ENCODE results near the gene MIB2. TPM values are rescaled to one million over a fixed set of nuclear protein-coding genes. Genes with fewer than 3 reads are reported as not detected.

The MIB2 gene
- total and polyA plus RNA-seq, 2 donors (not counting 1 experiment from before 2014, with no cell fraction given), result 7.1 to 74.3 TPM

DNA sequence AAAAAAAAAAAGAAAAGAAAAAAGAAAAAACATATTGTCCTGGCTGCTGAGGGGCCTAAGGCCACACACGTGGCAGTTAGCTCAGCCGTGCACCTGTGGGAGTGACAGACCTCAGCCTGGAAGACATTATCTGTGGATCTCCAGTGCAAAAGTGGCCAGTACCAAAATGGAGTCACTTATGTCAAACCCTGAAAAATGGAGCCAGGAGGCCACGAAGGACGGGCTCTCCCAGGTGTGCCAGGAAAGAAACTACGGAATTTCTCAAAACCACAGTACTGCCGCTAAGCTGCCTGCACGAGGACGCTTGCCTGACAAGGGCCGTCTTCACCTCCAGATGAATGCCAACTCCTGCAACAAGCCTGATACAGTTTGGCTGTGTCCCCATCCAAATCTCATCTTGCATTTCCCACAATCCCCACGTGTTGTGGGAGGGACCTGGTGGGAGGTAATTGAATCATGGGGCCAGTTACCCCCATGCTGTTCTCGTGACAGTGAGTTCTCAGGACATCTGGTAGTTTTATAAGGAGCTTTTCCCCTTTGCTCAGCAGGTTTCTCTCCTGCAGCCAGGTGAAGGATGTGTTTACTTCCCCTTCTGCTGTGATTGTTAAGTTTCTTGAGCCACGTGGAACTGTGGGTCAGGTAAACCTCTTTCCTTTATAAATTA, 5.3 kb upstream of the MIB2 start:
- peaks cover 5% of the 10 kb centered on the region for H3K4me1 ChIP-seq (ENCODE audit: control insufficient read depth, extremely low read depth, insufficient read depth, low read length)
- TF ChIP-seq EZH2 (IDR thresholded peaks at IDR 0.05; ENCODE audit: low read length, missing control alignments), result no peak
- TF ChIP-seq, protein P1, sequence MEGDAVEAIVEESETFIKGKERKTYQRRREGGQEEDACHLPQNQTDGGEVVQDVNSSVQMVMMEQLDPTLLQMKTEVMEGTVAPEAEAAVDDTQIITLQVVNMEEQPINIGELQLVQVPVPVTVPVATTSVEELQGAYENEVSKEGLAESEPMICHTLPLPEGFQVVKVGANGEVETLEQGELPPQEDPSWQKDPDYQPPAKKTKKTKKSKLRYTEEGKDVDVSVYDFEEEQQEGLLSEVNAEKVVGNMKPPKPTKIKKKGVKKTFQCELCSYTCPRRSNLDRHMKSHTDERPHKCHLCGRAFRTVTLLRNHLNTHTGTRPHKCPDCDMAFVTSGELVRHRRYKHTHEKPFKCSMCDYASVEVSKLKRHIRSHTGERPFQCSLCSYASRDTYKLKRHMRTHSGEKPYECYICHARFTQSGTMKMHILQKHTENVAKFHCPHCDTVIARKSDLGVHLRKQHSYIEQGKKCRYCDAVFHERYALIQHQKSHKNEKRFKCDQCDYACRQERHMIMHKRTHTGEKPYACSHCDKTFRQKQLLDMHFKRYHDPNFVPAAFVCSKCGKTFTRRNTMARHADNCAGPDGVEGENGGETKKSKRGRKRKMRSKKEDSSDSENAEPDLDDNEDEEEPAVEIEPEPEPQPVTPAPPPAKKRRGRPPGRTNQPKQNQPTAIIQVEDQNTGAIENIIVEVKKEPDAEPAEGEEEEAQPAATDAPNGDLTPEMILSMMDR (conservative IDR thresholded peaks at IDR 0.05 in 1 of 2, IDR thresholded peaks at IDR 0.05 in 1 of 2; ENCODE audit: low read depth in 1 of 2, low read length in 2 of 2), result no peak
- no peaks in the 10 kb centered on the region for H4K20me1 ChIP-seq (ENCODE audit: control insufficient read depth, extremely low read depth, insufficient read depth, low read length)
- no peak overlapping the region for H3K4me3 ChIP-seq (replicated peaks in 1 of 4; ENCODE audit: control extremely low read depth in 1 of 4, insufficient read depth in 1 of 4, low read depth in 3 of 4, low read length in 4 of 4)
- no peaks in the 10 kb centered on the region for H3K27me3 ChIP-seq (ENCODE audit: control insufficient read depth, insufficient read depth, low read length)
- H3K4me2 ChIP-seq (ENCODE audit: extremely low read depth, insufficient read depth, low read length), result no peak overlapping the region
- no peak overlapping the region for H3K27ac ChIP-seq (ENCODE audit: insufficient read depth, low read length)
- H2AFZ ChIP-seq (ENCODE audit: low read length), result no peak overlapping the region
- H3K9ac ChIP-seq (ENCODE audit: insufficient read depth, low read length), result no peak overlapping the region
- no peak for DNase-seq (ENCODE audit: low read depth in 2 of 2)
- H3K9me3 ChIP-seq (ENCODE audit: control insufficient read depth, insufficient read depth, low read depth, low read length), result no peaks in the 10 kb centered on the region
- H3K36me3 ChIP-seq (ENCODE audit: control insufficient read depth, insufficient read depth, low read length), result no peaks in the 10 kb centered on the region
- H3K79me2 ChIP-seq (ENCODE audit: control insufficient read depth, insufficient read depth, low read length), result peaks cover 8% of the 10 kb centered on the region

DNA sequence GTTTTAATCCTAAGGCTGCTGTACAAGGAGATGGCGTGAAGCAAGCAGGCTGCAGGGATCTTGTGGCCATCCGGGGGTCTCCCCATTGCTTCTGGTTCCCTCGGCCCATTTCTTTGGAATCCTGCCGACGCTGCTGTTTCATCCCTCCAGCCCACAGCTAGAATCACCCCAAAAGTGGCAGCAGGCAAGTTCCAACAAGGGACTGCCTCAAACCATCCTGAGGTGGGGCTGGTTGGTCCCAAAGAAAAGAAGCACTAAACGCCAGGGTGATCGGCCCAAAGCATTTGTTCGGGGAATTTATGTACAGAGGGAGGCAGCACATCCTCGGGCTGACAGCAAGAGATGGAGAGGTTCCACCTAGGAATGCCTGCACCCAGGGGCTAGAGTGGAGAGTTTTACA, 4.5 kb upstream of the MIB2 start:
- H3K9me3 ChIP-seq (ENCODE audit: control insufficient read depth, insufficient read depth, low read depth, low read length), result no peaks in the 10 kb centered on the region
- peaks cover 5% of the 10 kb centered on the region for H3K4me1 ChIP-seq (ENCODE audit: control insufficient read depth, extremely low read depth, insufficient read depth, low read length)
- H3K27ac ChIP-seq (ENCODE audit: insufficient read depth, low read length), result no peak overlapping the region
- H3K4me3 ChIP-seq (replicated peaks in 1 of 4; ENCODE audit: control extremely low read depth in 1 of 4, insufficient read depth in 1 of 4, low read depth in 3 of 4, low read length in 4 of 4), result peak overlapping the region in 1 of 4 experiments; percentile 27
- no peaks in the 10 kb centered on the region for H4K20me1 ChIP-seq (ENCODE audit: control insufficient read depth, extremely low read depth, insufficient read depth, low read length)
- TF ChIP-seq, protein P1 (conservative IDR thresholded peaks at IDR 0.05 in 1 of 2, IDR thresholded peaks at IDR 0.05 in 1 of 2; ENCODE audit: low read depth in 1 of 2, low read length in 2 of 2), result no peak
- TF ChIP-seq EZH2 (IDR thresholded peaks at IDR 0.05; ENCODE audit: low read length, missing control alignments), result no peak
- no peak overlapping the region for H2AFZ ChIP-seq (ENCODE audit: low read length)
- H3K4me2 ChIP-seq (ENCODE audit: extremely low read depth, insufficient read depth, low read length), result no peak overlapping the region
- no peaks in the 10 kb centered on the region for H3K36me3 ChIP-seq (ENCODE audit: control insufficient read depth, insufficient read depth, low read length)
- H3K27me3 ChIP-seq (ENCODE audit: control insufficient read depth, insufficient read depth, low read length), result no peaks in the 10 kb centered on the region
- H3K9ac ChIP-seq (ENCODE audit: insufficient read depth, low read length), result no peak overlapping the region
- H3K79me2 ChIP-seq (ENCODE audit: control insufficient read depth, insufficient read depth, low read length), result peaks cover 9% of the 10 kb centered on the region
- no peak for DNase-seq (ENCODE audit: low read depth in 2 of 2)

GRCh38 chr1:1612104-1612400, 3.2 kb upstream of the MIB2 start:
- no peak overlapping the region for H2AFZ ChIP-seq (ENCODE audit: low read length)
- no peak overlapping the region for H3K4me3 ChIP-seq (replicated peaks in 1 of 4; ENCODE audit: control extremely low read depth in 1 of 4, insufficient read depth in 1 of 4, low read depth in 3 of 4, low read length in 4 of 4)
- DNase-seq (ENCODE audit: low read depth in 2 of 2), result no peak
- H3K9ac ChIP-seq (ENCODE audit: insufficient read depth, low read length), result no peak overlapping the region
- no peak for TF ChIP-seq EZH2 (IDR thresholded peaks at IDR 0.05; ENCODE audit: low read length, missing control alignments)
- TF ChIP-seq, protein P1 (conservative IDR thresholded peaks at IDR 0.05 in 1 of 2, IDR thresholded peaks at IDR 0.05 in 1 of 2; ENCODE audit: low read depth in 1 of 2, low read length in 2 of 2), result no peak
- H4K20me1 ChIP-seq (ENCODE audit: control insufficient read depth, extremely low read depth, insufficient read depth, low read length), result no peaks in the 10 kb centered on the region
- H3K27me3 ChIP-seq (ENCODE audit: control insufficient read depth, insufficient read depth, low read length), result no peaks in the 10 kb centered on the region
- peaks cover 17% of the 10 kb centered on the region for H3K79me2 ChIP-seq (ENCODE audit: control insufficient read depth, insufficient read depth, low read length)
- no peak overlapping the region for H3K27ac ChIP-seq (ENCODE audit: insufficient read depth, low read length)
- H3K9me3 ChIP-seq (ENCODE audit: control insufficient read depth, insufficient read depth, low read depth, low read length), result no peaks in the 10 kb centered on the region
- peaks cover 9% of the 10 kb centered on the region for H3K4me1 ChIP-seq (ENCODE audit: control insufficient read depth, extremely low read depth, insufficient read depth, low read length)
- no peak overlapping the region for H3K4me2 ChIP-seq (ENCODE audit: extremely low read depth, insufficient read depth, low read length)
- no peaks in the 10 kb centered on the region for H3K36me3 ChIP-seq (ENCODE audit: control insufficient read depth, insufficient read depth, low read length)
